Naive B cell (primary cell): Measurements from ENCODE around the gene PAPOLG. TPM values are rescaled to one million over a fixed set of nuclear protein-coding genes. Genes with fewer than 3 reads are reported as not detected.
A peak's percentile ranks its signal among the peaks of the same experiment; 100 is the strongest.
"Not testable (repeated sequence)": the region's sequence is repeated elsewhere in the genome, so short reads cannot be mapped to it uniquely, and the experiment has no call there.

Source experiments
- ATAC-seq, 2 donors: fragments of 150-1000 bp; cut with Tn5 transposase; 2 replicates each; pipeline ENCODE4 v1.10.0; 2021; ENCODE audit warnings: low read depth in 2 of 2, mild to moderate bottlenecking in 2 of 2, moderate library complexity in 2 of 2
- DNase-seq: peaks from one replicate; pipeline ENCODE4 v3.0.0; 2022
- H3K27ac Mint-ChIP-seq, 6 donors: one replicate each; pipeline ENCODE4 v1.8.0; 2020 to 2022; ENCODE audit warnings: mild to moderate bottlenecking in 6 of 6, mixed read lengths in 6 of 6, moderate library complexity in 5 of 6, inconsistent platforms in 2 of 6
- H3K27me3 Mint-ChIP-seq, 3 donors: one replicate each; pipeline ENCODE4 v1.8.0; 2021 to 2022; ENCODE audit warnings: mixed read lengths in 3 of 3, mild to moderate bottlenecking in 1 of 3
- H3K36me3 Mint-ChIP-seq, 2 donors: one replicate each; pipeline ENCODE4 v1.8.0; 2020 to 2022; ENCODE audit warnings: mixed read lengths in 2 of 2, inconsistent platforms in 1 of 2, mild to moderate bottlenecking in 1 of 2
- H3K4me1 Mint-ChIP-seq, 3 donors: one replicate each; pipeline ENCODE4 v1.8.0; 2020 to 2022; ENCODE audit warnings: mixed read lengths in 3 of 3, inconsistent platforms in 1 of 3, mild to moderate bottlenecking in 1 of 3, moderate library complexity in 1 of 3
- H3K4me3 Mint-ChIP-seq, 8 donors: one replicate each; pipeline ENCODE4 v1.8.0; 2020 to 2022; ENCODE audit warnings: mild to moderate bottlenecking in 8 of 8, mixed read lengths in 8 of 8, moderate library complexity in 8 of 8, inconsistent platforms in 2 of 8
- H3K9me3 Mint-ChIP-seq, 7 donors: one replicate each; pipeline ENCODE4 v1.8.0; 2020 to 2022; ENCODE audit warnings: mixed read lengths in 7 of 7, mild to moderate bottlenecking in 5 of 7, inconsistent platforms in 2 of 7, moderate library complexity in 1 of 7
- polyA plus RNA-seq, 6 donors: library from polyadenylated mRNA; unstranded; fragments of 300-500 nt; fragmentation: Illumina TruSeq; gene quantifications; one replicate each; pipeline ENCODE4 v1.2.3, GENCODE V29; 2021; ENCODE audit warnings: low read depth in 6 of 6

PAPOLG gene
- polyA plus RNA-seq, 6 donors from 2014 or later: 8.1 to 20.5 (median 18.4) TPM

DNA sequence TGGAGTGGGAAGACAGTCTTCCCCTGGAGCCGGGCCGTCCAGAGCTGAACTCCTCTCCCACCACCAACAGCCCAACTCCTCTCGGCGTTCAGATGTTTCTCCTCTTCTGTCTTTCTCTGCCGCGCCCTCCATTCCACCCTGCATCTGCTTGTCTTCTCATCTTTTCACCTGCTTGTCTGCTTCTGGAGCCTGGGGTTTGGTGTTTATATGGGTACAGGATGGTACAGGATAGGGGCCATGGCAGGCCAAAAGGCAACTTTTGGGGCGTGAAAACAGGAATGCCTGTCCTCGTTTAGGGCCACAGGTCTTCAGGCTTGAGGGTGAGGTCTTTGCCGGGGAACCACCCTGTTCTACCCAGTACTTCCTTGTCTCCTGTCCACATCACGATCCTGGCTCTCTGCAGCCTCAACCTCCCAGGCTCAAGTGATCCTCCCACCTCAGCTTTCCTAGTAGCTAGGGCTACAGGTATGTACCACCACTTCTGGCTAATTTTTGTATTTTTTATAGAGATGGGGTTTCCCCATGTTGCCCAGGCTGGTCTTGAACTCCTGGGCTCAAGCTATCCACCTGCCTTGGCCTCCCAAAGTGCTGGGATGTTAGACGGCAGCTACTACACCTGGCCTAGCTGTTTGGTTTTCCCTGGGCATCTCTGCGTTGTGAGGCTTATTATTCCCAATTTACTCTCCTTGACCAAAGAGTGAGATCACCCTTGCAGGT, 64.5 kb downstream of the PAPOLG start:
- H3K4me3 Mint-ChIP-seq: peak overlapping the region in 2 of 8 donors; percentile 22 to 54
- ATAC-seq (no peak), DNase-seq (no peak)
- H3K36me3 Mint-ChIP-seq: no peaks in the 10 kb centered on the region
- H3K27ac Mint-ChIP-seq: peak overlapping the region in 5 of 6 donors; percentile 21 to 83 (median 57)
- H3K27me3 Mint-ChIP-seq: no peaks in the 10 kb centered on the region
- H3K4me1 Mint-ChIP-seq: peaks cover 42 to 77% (median 53%) of the 10 kb centered on the region in 3 donors
- no peaks in the 10 kb centered on the region for H3K9me3 Mint-ChIP-seq

DNA sequence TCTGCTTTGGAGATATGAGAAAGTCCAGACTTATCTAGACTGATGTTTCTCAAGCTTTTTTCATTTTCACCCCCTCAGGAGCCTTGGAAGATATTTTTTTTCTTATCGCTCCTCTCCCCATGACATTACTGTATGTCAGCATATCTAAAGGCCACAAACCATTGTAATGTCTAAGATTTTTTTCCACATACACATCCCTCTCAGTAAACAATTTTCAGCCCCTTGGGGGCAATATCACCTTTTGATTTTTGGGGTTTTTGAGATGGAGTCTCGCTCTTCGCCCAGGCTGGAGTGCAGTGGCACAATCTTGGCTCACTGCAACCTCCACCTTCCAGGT, 65.0 kb downstream of the PAPOLG start:
- DNase-seq (no peak), ATAC-seq (no peak)
- peaks cover 42 to 78% (median 53%) of the 10 kb centered on the region in 3 donors for H3K4me1 Mint-ChIP-seq
- no peak overlapping the region for H3K4me3 Mint-ChIP-seq
- peak overlapping the region in 5 of 6 donors; percentile 4 to 62 (median 21) for H3K27ac Mint-ChIP-seq
- no peaks in the 10 kb centered on the region for H3K27me3 Mint-ChIP-seq
- no peaks in the 10 kb centered on the region for H3K36me3 Mint-ChIP-seq
- no peaks in the 10 kb centered on the region for H3K9me3 Mint-ChIP-seq

DNA sequence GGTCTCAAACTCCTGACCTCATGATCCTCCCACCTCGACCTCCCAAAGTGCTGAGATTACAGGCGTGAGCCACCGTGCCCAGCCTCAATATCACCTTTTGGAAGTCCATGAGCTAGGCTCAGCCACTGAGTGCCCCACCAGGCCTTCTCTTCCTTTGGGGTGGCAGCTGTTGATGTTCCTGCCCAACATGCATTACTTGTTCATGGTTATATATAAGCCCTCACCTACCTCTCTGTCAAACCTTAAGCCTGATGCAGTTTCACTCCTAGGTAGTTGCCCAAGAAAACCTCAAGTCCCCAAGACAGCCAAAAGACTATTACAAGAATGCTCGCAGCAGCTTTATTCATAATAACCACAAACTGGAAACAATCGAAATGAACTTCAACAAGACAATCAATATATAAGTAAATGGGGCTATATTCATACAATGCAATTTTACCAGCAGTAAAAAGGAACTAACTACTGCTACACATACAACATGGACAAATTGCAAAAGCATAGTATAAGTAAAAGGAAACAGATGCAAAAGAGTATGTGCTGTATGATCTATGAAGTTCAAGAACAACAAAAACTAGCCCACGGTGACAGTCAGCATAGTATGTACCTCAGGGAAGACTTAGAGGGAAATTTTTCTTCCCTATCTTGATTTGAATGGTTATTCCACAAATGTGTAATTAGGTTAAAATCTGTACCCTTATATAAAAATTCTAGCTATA, 65.7 kb downstream of the PAPOLG start:
- Mint-ChIP-seq H3K4me1 (peaks cover 40 to 78% (median 52%) of the 10 kb centered on the region in 3 donors), H3K27me3 (no peaks in the 10 kb centered on the region), H3K27ac (peak overlapping the region in 4 of 6 donors; percentile 28 to 66 (median 50)), H3K4me3 (peak overlapping the region in 2 of 8 donors; percentile 10 to 46), H3K36me3 (no peaks in the 10 kb centered on the region), H3K9me3 (no peaks in the 10 kb centered on the region)
- ATAC-seq (peak; percentile 58 to 61), DNase-seq (no peak)

DNA sequence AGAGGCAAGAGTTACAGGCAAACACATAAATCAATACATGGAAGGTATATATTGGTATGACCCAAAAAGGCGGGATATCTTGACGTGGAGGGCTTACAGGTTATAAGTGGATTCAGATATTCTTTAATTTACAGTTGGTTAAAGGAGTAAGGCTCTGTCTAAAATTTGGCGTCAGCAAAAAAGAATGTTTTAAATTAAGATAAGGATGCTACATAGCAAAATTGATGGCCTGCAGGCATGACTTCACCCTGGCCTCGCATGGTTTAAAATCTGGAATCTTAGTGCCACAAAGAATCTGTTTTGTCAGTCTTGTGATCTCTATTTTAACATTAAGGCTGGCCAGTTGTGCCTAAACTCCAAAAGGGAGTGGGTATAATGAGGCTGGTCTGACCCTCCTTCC, 66.9 kb downstream of the PAPOLG start:
- ATAC-seq: no peak
- H3K4me1 Mint-ChIP-seq: peaks cover 41 to 80% (median 53%) of the 10 kb centered on the region in 3 donors
- H3K36me3 Mint-ChIP-seq: no peaks in the 10 kb centered on the region
- H3K4me3 Mint-ChIP-seq: no peak overlapping the region
- no peaks in the 10 kb centered on the region for H3K27me3 Mint-ChIP-seq
- peak overlapping the region in 2 of 6 donors; percentile 59 to 61 for H3K27ac Mint-ChIP-seq
- DNase-seq: no peak
- no peaks in the 10 kb centered on the region for H3K9me3 Mint-ChIP-seq

DNA sequence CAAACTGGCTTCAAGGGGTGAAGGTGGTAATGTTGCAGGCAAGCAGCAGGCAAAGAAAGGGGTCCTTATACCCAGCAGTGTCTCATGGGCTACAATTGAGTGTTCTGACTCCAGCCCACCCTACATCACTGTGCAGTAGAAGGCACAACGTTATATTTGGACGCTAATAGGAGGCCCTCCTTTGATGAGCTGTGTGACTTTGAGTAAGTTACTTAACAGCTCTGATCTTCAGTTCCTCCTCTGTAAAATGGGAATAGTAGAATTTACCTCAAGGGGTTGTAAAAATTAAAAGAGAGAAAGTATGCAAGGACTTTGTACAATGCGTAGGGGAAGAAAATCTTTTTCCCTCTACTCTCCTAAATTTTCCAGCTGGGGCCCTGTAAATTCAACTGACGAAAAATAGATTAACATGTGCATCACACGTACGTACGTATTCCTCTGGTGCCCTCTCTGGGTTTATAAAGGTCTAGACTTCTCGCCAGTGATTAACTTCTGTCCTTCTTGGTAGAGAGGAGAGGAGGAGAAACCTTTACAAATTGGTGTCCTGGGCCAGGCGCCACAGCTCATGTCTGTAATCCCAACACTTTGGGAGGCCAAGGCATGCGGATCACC, 67.7 kb downstream of the PAPOLG start:
- Mint-ChIP-seq H3K27ac (peak overlapping the region in 2 of 6 donors; percentile 70 to 87), H3K9me3 (no peaks in the 10 kb centered on the region), H3K27me3 (no peaks in the 10 kb centered on the region), H3K36me3 (no peaks in the 10 kb centered on the region), H3K4me3 (peak overlapping the region in 2 of 8 donors; percentile 29 to 47), H3K4me1 (peaks cover 36 to 74% (median 45%) of the 10 kb centered on the region in 3 donors)
- DNase-seq (no peak), ATAC-seq (no peak)

DNA sequence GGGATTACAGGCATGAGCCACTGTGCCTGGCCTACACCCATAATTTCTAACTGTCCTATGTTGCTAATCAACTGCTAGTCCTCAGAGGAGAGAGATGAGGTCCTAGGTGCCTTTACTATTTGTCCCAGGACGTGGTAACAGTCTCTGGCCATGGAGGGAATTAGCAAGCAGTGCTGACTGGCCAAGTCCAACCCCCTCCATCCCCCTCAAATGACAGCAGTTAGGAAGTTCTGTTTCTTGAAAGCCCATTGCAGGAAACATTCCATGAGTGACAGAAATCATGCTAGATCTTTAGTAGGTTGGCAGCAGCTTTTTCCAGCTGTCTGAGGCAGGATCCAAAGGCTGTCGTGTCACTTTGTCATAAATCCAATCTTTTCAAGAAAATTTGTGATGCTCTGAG, 69.6 kb downstream of the PAPOLG start:
- DNase-seq (no peak), ATAC-seq (no peak)
- H3K4me1 Mint-ChIP-seq: peaks cover 32 to 63% (median 36%) of the 10 kb centered on the region in 3 donors
- H3K4me3 Mint-ChIP-seq: no peak overlapping the region
- peak overlapping the region in 2 of 6 donors; percentile 32 to 37 for H3K27ac Mint-ChIP-seq
- H3K9me3 Mint-ChIP-seq: peaks cover 0 to 4% (median 0%) of the 10 kb centered on the region in 7 donors
- no peaks in the 10 kb centered on the region for H3K27me3 Mint-ChIP-seq
- peaks cover 0 to 5% of the 10 kb centered on the region in 2 donors for H3K36me3 Mint-ChIP-seq

DNA sequence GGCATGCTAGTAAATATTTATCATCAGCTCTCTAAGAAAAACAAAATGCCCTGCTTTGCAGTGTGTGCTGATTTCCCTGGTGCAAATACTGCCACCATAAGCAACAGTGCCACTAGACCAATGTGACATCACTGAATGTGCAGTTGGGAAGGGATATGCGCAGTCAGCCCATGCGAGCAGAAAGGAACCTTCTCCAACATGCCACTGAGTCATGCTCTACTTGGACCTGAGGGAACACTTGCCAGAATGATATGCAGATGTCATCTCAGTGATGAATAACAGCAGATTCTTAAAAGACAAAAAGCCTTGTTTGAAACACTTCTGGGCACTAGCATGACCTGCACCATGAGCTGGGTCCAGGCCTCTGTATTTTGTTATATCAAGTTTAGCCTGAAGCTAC, 70.0 kb downstream of the PAPOLG start:
- Mint-ChIP-seq H3K9me3 (peaks cover 0 to 4% (median 0%) of the 10 kb centered on the region in 7 donors), H3K27ac (no peak overlapping the region), H3K27me3 (no peaks in the 10 kb centered on the region), H3K4me3 (no peak overlapping the region), H3K36me3 (peaks cover 0 to 7% of the 10 kb centered on the region in 2 donors), H3K4me1 (peaks cover 29 to 59% (median 31%) of the 10 kb centered on the region in 3 donors)
- DNase-seq: no peak
- ATAC-seq: no peak

DNA sequence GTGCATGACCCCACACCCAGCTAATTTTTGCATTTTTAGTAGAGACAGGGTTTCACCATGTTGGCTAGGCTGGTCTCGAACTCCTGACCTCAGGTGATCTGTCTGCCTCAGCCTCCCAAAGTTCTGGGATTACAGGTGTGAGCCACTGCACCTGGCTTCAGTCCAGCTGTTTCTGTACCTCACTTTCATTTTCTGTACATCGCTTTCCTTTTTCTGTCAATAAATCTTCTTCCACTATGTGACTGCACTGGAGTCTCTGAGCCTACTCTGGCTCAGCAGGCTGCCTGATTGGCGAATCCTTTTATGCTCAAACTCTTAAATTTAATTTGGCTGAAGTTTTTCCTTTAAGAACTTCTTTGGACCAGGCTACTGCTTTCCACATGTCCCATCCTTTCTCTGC, 70.8 kb downstream of the PAPOLG start:
- Mint-ChIP-seq H3K27ac (peak overlapping the region in 3 of 6 donors; percentile 39 to 56 (median 50)), H3K4me1 (peaks cover 22 to 56% (median 25%) of the 10 kb centered on the region in 3 donors), H3K4me3 (peak overlapping the region in 2 of 8 donors; percentile 40 to 77)
- not testable (repeated sequence) for H3K27me3 Mint-ChIP-seq, DNase-seq, H3K36me3 Mint-ChIP-seq, H3K9me3 Mint-ChIP-seq, ATAC-seq

DNA sequence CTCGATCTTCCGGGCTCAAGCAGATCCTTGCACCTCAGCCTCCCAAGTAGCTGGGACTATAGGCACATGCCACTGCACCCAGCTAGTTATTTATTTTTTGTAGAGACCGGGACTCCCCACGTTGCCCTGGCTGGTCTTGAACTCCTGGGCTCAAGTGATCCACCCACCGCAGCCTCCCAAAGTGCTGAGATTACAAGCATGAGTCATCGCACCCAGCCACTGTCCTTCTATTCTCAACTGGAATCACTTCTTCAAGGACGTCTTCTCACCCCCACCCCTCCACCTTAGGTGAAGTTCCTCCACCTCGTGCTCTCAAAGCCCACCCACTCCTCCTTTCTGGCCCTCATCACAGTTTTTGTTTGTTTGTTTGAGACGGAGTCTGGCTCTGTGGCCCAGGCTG, 71.3 kb downstream of the PAPOLG start:
- DNase-seq: no peak
- H3K4me1 Mint-ChIP-seq: peaks cover 18 to 51% (median 22%) of the 10 kb centered on the region in 3 donors
- no peaks in the 10 kb centered on the region for H3K27me3 Mint-ChIP-seq
- H3K9me3 Mint-ChIP-seq: peaks cover 0 to 4% (median 0%) of the 10 kb centered on the region in 7 donors
- H3K27ac Mint-ChIP-seq: peak overlapping the region in 2 of 6 donors; percentile 39 to 81
- peaks cover 0 to 7% of the 10 kb centered on the region in 2 donors for H3K36me3 Mint-ChIP-seq
- no peak for ATAC-seq
- H3K4me3 Mint-ChIP-seq: no peak overlapping the region

DNA sequence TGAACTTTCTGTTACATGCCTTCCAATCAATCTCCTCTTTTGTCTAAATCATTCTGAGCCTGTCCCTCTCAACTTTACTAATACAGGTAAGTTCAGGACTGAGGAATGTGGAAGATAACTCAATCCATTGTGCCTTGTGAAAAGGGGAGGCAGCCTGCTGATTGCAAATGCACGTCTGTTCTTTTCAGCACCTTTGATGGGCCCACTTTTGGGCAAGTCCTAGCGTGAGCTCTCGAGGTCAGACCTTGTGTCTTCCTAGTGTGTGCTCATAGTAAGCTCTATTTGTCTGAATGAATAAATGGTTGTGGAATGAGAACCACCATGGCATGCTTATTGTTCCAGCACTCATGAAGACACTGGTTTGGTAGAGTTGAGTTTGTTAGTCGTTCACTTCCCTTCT, 74.9 kb downstream of the PAPOLG start:
- Mint-ChIP-seq H3K36me3 (peaks cover 0 to 7% of the 10 kb centered on the region in 2 donors), H3K9me3 (peaks cover 0 to 4% (median 0%) of the 10 kb centered on the region in 7 donors), H3K4me3 (no peak overlapping the region), H3K27ac (peak overlapping the region in 3 of 6 donors; percentile 10 to 14 (median 10)), H3K4me1 (peaks cover 53 to 68% (median 55%) of the 10 kb centered on the region in 3 donors), H3K27me3 (no peaks in the 10 kb centered on the region)
- ATAC-seq: no peak
- DNase-seq: no peak

DNA sequence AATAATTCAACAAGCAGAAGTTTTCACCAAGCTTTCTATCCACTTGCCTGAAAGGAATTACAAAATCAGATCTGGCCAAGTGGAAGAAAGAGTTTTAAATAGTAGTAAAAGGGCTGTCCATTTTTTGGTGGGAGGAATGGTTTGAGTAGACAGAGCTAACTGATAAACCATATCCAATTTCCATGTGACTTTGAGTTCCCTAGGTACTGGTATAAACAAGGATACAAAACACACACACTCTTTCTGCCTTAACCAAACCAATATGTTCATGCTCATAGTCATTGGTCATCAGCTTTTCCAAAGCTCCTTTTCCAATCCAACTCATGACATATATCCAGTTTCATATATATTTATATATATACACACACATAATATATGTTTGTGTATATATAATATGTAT, 75.9 kb downstream of the PAPOLG start:
- no peaks in the 10 kb centered on the region for H3K27me3 Mint-ChIP-seq
- ATAC-seq (no peak), DNase-seq (no peak)
- peaks cover 0 to 7% of the 10 kb centered on the region in 2 donors for H3K36me3 Mint-ChIP-seq
- peak overlapping the region in 1 of 6 donors; percentile 61 for H3K27ac Mint-ChIP-seq
- peaks cover 56 to 66% (median 56%) of the 10 kb centered on the region in 3 donors for H3K4me1 Mint-ChIP-seq
- H3K4me3 Mint-ChIP-seq: no peak overlapping the region
- H3K9me3 Mint-ChIP-seq: peaks cover 0 to 4% (median 0%) of the 10 kb centered on the region in 7 donors

DNA sequence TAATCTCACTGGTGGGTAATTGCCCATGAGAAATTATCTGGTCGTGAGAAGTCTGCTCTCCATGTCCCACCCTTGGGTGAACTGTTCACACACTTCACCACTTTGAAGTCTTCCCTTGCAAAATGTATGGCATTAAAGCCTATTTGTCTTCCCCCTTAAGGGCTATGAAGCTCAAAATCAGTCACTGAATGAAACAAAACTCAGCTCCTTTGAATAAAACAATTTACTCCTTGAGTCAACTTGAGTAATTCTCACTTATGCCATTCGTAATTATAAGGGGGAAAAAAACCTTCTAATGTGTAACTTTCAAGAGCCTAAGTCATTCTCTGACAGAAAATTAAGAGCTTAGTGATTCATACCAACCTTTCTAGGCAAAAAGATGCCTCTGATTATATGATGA, 76.6 kb downstream of the PAPOLG start:
- peaks cover 56 to 66% (median 56%) of the 10 kb centered on the region in 3 donors for H3K4me1 Mint-ChIP-seq
- H3K9me3 Mint-ChIP-seq: peaks cover 0 to 4% (median 0%) of the 10 kb centered on the region in 7 donors
- H3K4me3 Mint-ChIP-seq: no peak overlapping the region
- H3K27ac Mint-ChIP-seq: peak overlapping the region in 5 of 6 donors; percentile 2 to 95 (median 28)
- H3K36me3 Mint-ChIP-seq: peaks cover 0 to 7% of the 10 kb centered on the region in 2 donors
- no peak for DNase-seq
- ATAC-seq: no peak
- H3K27me3 Mint-ChIP-seq: no peaks in the 10 kb centered on the region

DNA sequence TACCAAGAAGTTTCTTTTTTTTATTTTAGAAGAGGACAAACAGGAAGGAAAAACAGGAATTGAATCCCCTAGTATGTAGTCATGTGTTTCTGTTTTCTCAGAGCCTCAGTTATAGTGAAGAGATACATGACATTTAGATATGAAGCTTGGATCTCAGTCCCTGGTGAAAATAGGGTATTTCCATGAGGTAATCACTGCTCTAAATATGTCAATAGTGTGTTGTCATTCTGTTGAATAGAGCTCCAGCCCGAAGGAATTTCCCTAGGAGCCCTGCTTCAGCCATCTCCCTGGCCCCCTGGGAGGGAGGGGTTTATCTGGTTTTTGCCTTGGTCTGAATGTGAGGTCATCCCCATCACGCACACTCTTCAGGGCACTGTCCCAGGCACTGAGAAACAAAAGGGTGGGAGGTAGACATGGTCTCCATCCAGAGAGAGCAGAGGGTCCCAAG, 78.2 kb downstream of the PAPOLG start:
- DNase-seq (no peak), ATAC-seq (peak; percentile 89 to 92)
- Mint-ChIP-seq H3K9me3 (peaks cover 0 to 4% (median 0%) of the 10 kb centered on the region in 7 donors), H3K4me3 (peak overlapping the region in 6 of 8 donors; percentile 46 to 80 (median 71)), H3K4me1 (peaks cover 67 to 78% (median 68%) of the 10 kb centered on the region in 3 donors), H3K27me3 (no peaks in the 10 kb centered on the region), H3K36me3 (peaks cover 0 to 7% of the 10 kb centered on the region in 2 donors), H3K27ac (peak overlapping the region; percentile 92 to 99 (median 96))
